ENCODE measurements around the gene WDR35. TPM values are rescaled to one million over a fixed set of nuclear protein-coding genes. Genes with fewer than 3 reads are reported as not detected.

WDR35 gene
- total and polyA plus RNA-seq, 2 of the 4 experiments (the other 2 are of a cell fraction), result 3.4 to 8.1 TPM

DNA sequence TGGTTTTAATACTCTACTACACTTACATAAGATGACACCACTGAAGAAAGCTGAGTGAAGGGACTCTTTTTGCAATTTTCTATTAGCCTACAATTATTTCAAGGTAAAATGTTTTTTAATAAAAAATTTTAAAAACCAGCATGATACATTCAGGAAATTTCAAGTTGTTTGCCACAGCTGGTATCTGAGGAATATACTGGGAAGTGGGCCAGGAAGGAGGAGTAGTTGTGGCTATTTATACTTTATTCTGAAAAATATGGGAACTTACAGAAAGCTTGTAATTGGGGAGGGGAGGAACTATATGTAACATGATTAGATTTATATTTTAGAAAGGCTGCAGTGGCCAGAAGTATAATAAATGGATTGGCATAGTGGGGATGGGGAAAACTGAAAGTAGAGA, 40.8 kb downstream of the WDR35 start:
- Histone ChIP-seq H3K23ac (ENCODE audit: low read depth, low read length) (no peak overlapping the region), H3K9me3 (ENCODE audit: control insufficient read depth, insufficient read depth, low read length) (no peaks in the 10 kb centered on the region), H4K91ac (ENCODE audit: insufficient read depth, low read depth, low read length) (no peak overlapping the region), H3K4ac (ENCODE audit: low read depth, low read length) (no peak overlapping the region), H3K9ac (ENCODE audit: low read depth, low read length) (no peak overlapping the region), H3K18ac (ENCODE audit: low read depth, low read length) (no peak overlapping the region), H3K36me3 (ENCODE audit: control insufficient read depth, insufficient read depth, low read length) (peaks cover 3% of the 10 kb centered on the region; the same call in 1 of the 2 replicates), H3K9me1 (ENCODE audit: insufficient read depth, low read length) (no peaks in the 10 kb centered on the region; the same call in 1 of the 2 replicates), H3K4me1 (ENCODE audit: control insufficient read depth, insufficient read depth, low read length) (peaks cover 5% of the 10 kb centered on the region), H3K14ac (replicated peaks; ENCODE audit: low read depth, low read length) (no peak overlapping the region), H2AK5ac (ENCODE audit: low read depth, low read length) (no peak overlapping the region), H2BK15ac (ENCODE audit: low read depth, low read length) (no peak overlapping the region), H3K27ac (ENCODE audit: insufficient read depth, low read length) (no peak overlapping the region), H2AK9ac (replicated peaks; ENCODE audit: low read depth, low read length, poor library complexity) (no peak overlapping the region), H3K4me2 (ENCODE audit: low read depth, low read length) (0 out of 2 replicates have a peak overlapping the region, but pooled peaks have one; percentile 46), H2BK20ac (ENCODE audit: low read depth, low read length) (no peak overlapping the region), H3K27me3 (ENCODE audit: control insufficient read depth, insufficient read depth, low read length) (no peaks in the 10 kb centered on the region), H2BK120ac (ENCODE audit: low read depth, low read length) (no peak overlapping the region), H4K20me1 (ENCODE audit: insufficient read depth, low read length) (no peaks in the 10 kb centered on the region), H2BK5ac (ENCODE audit: low read depth, low read length, poor library complexity, severe bottlenecking) (no peak overlapping the region), H3K79me1 (ENCODE audit: low read depth in 1 of 2, low read length in 2 of 2) (no peaks in the 10 kb centered on the region), H4K8ac (ENCODE audit: low read depth in 2 of 2, low read length in 2 of 2) (no peak overlapping the region), H4K5ac (ENCODE audit: low read depth, low read length) (no peak overlapping the region), H3K56ac (ENCODE audit: extremely low read depth, insufficient read depth, low read length) (no peak overlapping the region), H3K4me3 (ENCODE audit: insufficient read depth, low read depth, low read length) (no peak overlapping the region), H2AFZ (replicated peaks; ENCODE audit: low read length, poor library complexity) (no peak overlapping the region)
- ChIA-PET CTCF (interaction anchor here (0.6 to 1.3 kb wide), 2 partner anchors 34 to 35 kb away, joined by 3 to 4 read pairs; no protein-coding TSS in a partner anchor), POLR2A (ENCODE audit: unreplicated experiment) (no interaction called here)
- BruUV-seq (replicated peaks), result no TSS peak
- intact Hi-C loops (cut with micrococcal nuclease), result loop anchor here (5.0 kb wide), 1 partner anchor 1172 kb away; no protein-coding TSS in a partner anchor
- in situ Hi-C loops (cut with MboI; ENCODE audit: low sequenced_read_pairs), result no loop called here
- ATAC-seq (ENCODE audit: low read depth) (peak; percentile 52; the same call in 1 of the 2 replicates), DNase-seq (peak; percentile 76)
- dilution Hi-C loops (cut with HindIII; ENCODE audit: low sequenced_read_pairs, unreplicated experiment), result no loop called here
- no peak for TF ChIP-seq CEBPB (IDR thresholded peaks at IDR 0.05; ENCODE audit: low read depth, low read length)
- TF ChIP-seq MAFK (IDR thresholded peaks at IDR 0.05; ENCODE audit: low read depth, low read length), result no peak
- no peak for TF ChIP-seq BHLHE40 (IDR thresholded peaks at IDR 0.05; ENCODE audit: low read depth, low read length)
- no peak for TF ChIP-seq ELK1 (IDR thresholded peaks at IDR 0.05; ENCODE audit: borderline replicate concordance, low read depth, low read length)
- TF ChIP-seq MAZ (IDR thresholded peaks at IDR 0.05; ENCODE audit: borderline replicate concordance, low read depth, low read length), result no peak
- TF ChIP-seq RAD21 (IDR thresholded peaks at IDR 0.05; ENCODE audit: low read length), result no peak
- no peak for TF ChIP-seq POLR2A (IDR thresholded peaks at IDR 0.05; ENCODE audit: low read depth, low read length)
- no peak for TF ChIP-seq SMC3 (IDR thresholded peaks at IDR 0.05; ENCODE audit: low read depth, low read length)
